K562 (cell line): Measurements from ENCODE around the gene TEX51. TPM values are rescaled to one million over a fixed set of nuclear protein-coding genes. Genes with fewer than 3 reads are reported as not detected.

Experiments used
- ATAC-seq: fragments of 200-7000 bp; cut with Tn5 transposase; 3 replicates; pipeline ENCODE4 v1.9.1; 2020; ENCODE audit warnings: moderate library complexity
- BruUV-seq: library from RNA; stranded (reverse); fragments of 400-500 nt; replicated peaks from 2 replicates; lab custom pipeline; 2021; lab: Mats Ljungman, UMichigan
- CTCF ChIA-PET: fragments of 300-600 bp; formaldehyde crosslinking; extraction: SDS; loops from one replicate; lab custom pipeline; 2021; ENCODE audit warnings: low intra/inter-chr PET ratio; lab: Yijun Ruan, JAX
- POLR2A ChIA-PET: fragments of 300-600, 350-650 bp; sonication (Branson Sonifier 250); formaldehyde crosslinking; extraction: SDS; loops from one replicate; lab custom pipeline; 2021; ENCODE audit warnings: antibody characterized with exemption, inconsistent platforms; lab: Yijun Ruan, JAX
- DNase-seq, 4 experiments: peaks; one replicate each; pipeline versions ENCODE4 v3.0.0 to v3.0.0-alpha.2; 2011 to 2018; ENCODE audit warnings: low spot score in 3 of 4, mixed read lengths in 3 of 4; ENCODE audit errors: extremely low read depth in 1 of 4
- FAIRE-seq: peaks from 2 replicates; lab custom pipeline; 2011; peaks lifted over from hg19 to GRCh38; lab: Jason Lieb, UNC
- H2AFZ ChIP-seq: 2 replicates; pipeline ENCODE4 v1.6.0; 2011; ENCODE audit warnings: low read depth, low read length, control low read depth, inconsistent platforms
- H3K27ac ChIP-seq: fragments of 200-600 bp; 3 replicates; pipeline ENCODE4 v1.8.0; 2011; ENCODE audit warnings: low read depth, mild to moderate bottlenecking, control low read depth, inconsistent platforms, low read length, moderate library complexity, mixed read lengths; ENCODE audit errors: extremely low read depth
- H3K27me3 ChIP-seq, 2 experiments: fragments of 300-600 bp in 1 of 2; 2 replicates in 1 of 2; 3 replicates in 1 of 2; pipeline versions ENCODE4 v1.6.0 to v1.8.0; 2011; ENCODE audit warnings: inconsistent platforms in 2 of 2, low read length in 2 of 2, mild to moderate bottlenecking in 1 of 2, mixed read lengths in 1 of 2, moderate library complexity in 1 of 2; ENCODE audit not compliant: control insufficient read depth in 2 of 2, insufficient read depth in 2 of 2
- H3K36me3 ChIP-seq: fragments of 300-600 bp; 3 replicates; pipeline ENCODE4 v1.8.0; 2011; ENCODE audit warnings: mild to moderate bottlenecking, low read length, inconsistent platforms; ENCODE audit not compliant: control insufficient read depth, insufficient read depth
- H3K4me1 ChIP-seq, 2 experiments: fragments of 200-600 bp in 1 of 2; replicated peaks in 1 of 2; 2 replicates in 1 of 2; 3 replicates in 1 of 2; pipeline versions ENCODE4 v1.5.1 to v1.8.0; 2011; ENCODE audit warnings: inconsistent platforms in 2 of 2, low read length in 2 of 2, mild to moderate bottlenecking in 1 of 2, mixed read lengths in 1 of 2, moderate library complexity in 1 of 2; ENCODE audit not compliant: control insufficient read depth in 2 of 2, insufficient read depth in 2 of 2
- H3K4me2 ChIP-seq: 2 replicates; pipeline ENCODE4 v1.6.1; 2011; ENCODE audit warnings: low read length, control low read depth, inconsistent platforms, mixed read lengths; ENCODE audit not compliant: insufficient read depth
- H3K4me3 ChIP-seq: fragments of 200-600 bp; sonication (generic), shearing (Covaris generic); 2 replicates; pipeline ENCODE4 v1.5.1; 2016; ENCODE audit warnings: control low read depth, inconsistent platforms
- H3K79me2 ChIP-seq: fragments of 200-600 bp; 3 replicates; pipeline ENCODE4 v1.8.0; 2011; ENCODE audit warnings: low read length, inconsistent platforms; ENCODE audit not compliant: control insufficient read depth, insufficient read depth
- H3K9ac ChIP-seq, 2 experiments: 2 replicates each; pipeline versions ENCODE4 v1.6.0 to v1.6.1; 2011; ENCODE audit warnings: low read depth in 2 of 2, low read length in 2 of 2, control low read depth in 1 of 2, inconsistent platforms in 1 of 2, mild to moderate bottlenecking in 1 of 2, mixed read lengths in 1 of 2; ENCODE audit not compliant: insufficient read depth in 1 of 2
- H3K9me1 ChIP-seq: one replicate; pipeline ENCODE4 v1.6.0; 2011; ENCODE audit warnings: inconsistent platforms, mild to moderate bottlenecking, low read length, moderate library complexity; ENCODE audit not compliant: control insufficient read depth, insufficient read depth
- H3K9me3 ChIP-seq: replicated peaks from 2 replicates; pipeline ENCODE4 v1.5.1; 2011; ENCODE audit warnings: low read depth, low read length, inconsistent platforms; ENCODE audit not compliant: control insufficient read depth, insufficient read depth
- H4K20me1 ChIP-seq: replicated peaks from 2 replicates; pipeline ENCODE4 v1.6.1; 2011; ENCODE audit warnings: low read length, inconsistent platforms, mixed read lengths; ENCODE audit not compliant: control insufficient read depth, insufficient read depth
- CCAR2 ChIP-seq: fragments of 200-400 bp; formaldehyde crosslinking; IDR thresholded peaks from 2 replicates; pipeline ENCODE4 v1.6.1; 2017; ENCODE audit warnings: mild to moderate bottlenecking, low read depth, low read length
- ILF3 ChIP-seq: fragments of 450-650 bp; IDR thresholded peaks from 2 replicates; pipeline ENCODE4 v1.6.1; 2018; ENCODE audit warnings: antibody characterized with exemption, mild to moderate bottlenecking, moderate library complexity, borderline replicate concordance
- JUN ChIP-seq, 2 experiments: sonication (generic) in 1 of 2; formaldehyde crosslinking in 1 of 2; IDR thresholded peaks; 2 replicates each; pipeline versions ENCODE4 v1.6.1 to v1.8.0; 2012 to 2022; ENCODE audit warnings: borderline replicate concordance in 2 of 2, mild to moderate bottlenecking in 2 of 2, improper control_type of control experiment in 1 of 2, low read depth in 1 of 2, low read length in 1 of 2, missing genetic modification reagents in 1 of 2
- NCOA1 ChIP-seq: fragments of 450-650 bp; IDR thresholded peaks from 2 replicates; pipeline ENCODE4 v1.6.1; 2016; ENCODE audit warnings: low read depth
- NCOA2 ChIP-seq, 2 experiments: fragments of 450-650 bp; IDR thresholded peaks; 2 replicates each; pipeline ENCODE4 v1.6.1; 2018; ENCODE audit warnings: mild to moderate bottlenecking in 2 of 2, moderate library complexity in 1 of 2; ENCODE audit not compliant: partially characterized antibody in 2 of 2
- PRMT5 ChIP-seq: sonication (generic); formaldehyde crosslinking; IDR thresholded peaks from 2 replicates; pipeline ENCODE4 v1.5.0; 2020; ENCODE audit warnings: missing genetic modification reagents
- RNF2 ChIP-seq: sonication (generic); IDR thresholded peaks from 2 replicates; pipeline ENCODE4 v1.6.1; 2016
- SMAD2 ChIP-seq: fragments of 150-350 bp; IDR thresholded peaks from 2 replicates; pipeline ENCODE4 v1.6.1; 2014; ENCODE audit warnings: low read depth, mild to moderate bottlenecking, low read length
- ZNF766 ChIP-seq: fragments of 200-800 bp; sonication (Bioruptor generic); conservative IDR thresholded peaks from 2 replicates; pipeline ENCODE4 v1.6.1; 2016; ENCODE audit warnings: missing genetic modification characterization, missing compliant biosample characterization
- ZSCAN32 ChIP-seq: fragments of 450-650 bp; formaldehyde crosslinking; IDR thresholded peaks from 2 replicates; pipeline ENCODE4 v1.4.0; 2020; ENCODE audit warnings: mild to moderate bottlenecking, moderate library complexity
- WGBS: fragments of 100-300 bp; shearing (Covaris generic); methylation state at CpG from one replicate; pipeline ENCODE4 v1.1.6; 2016; ENCODE audit warnings: low coverage, mixed read lengths; ENCODE audit not compliant: insufficient coverage; ENCODE audit errors: missing lambda C conversion rate; 5-methylcytosine and 5-hydroxymethylcytosine counted together
- in situ Hi-C: fragments of 300-500 bp; cut with MboI; formaldehyde crosslinking; loops from 4 replicates; pipeline ENCODE4 v1.15.0; 2018; ENCODE audit warnings: inconsistent platforms, mixed read lengths
- intact Hi-C: fragments of 100-400 bp; cut with micrococcal nuclease; formaldehyde crosslinking; loops from 2 replicates; pipeline ENCODE4 v1.14.2; 2022
- polyA plus RNA-seq, 8 experiments: library from polyadenylated mRNA; depleted of rRNA in 4 of 8; stranded (reverse) in 5 of 8; unstranded in 3 of 8; fragments of >200 nt; fragmentation: Nextera tagmentation in 2 of 8; fragmentation: Illumina TruSeq in 1 of 8; extraction: Ambion mirVana in 2 of 8; extraction: Trizol in 1 of 8; gene quantifications; 2 replicates each; pipeline versions ENCODE4 v1.2.1 to v1.2.3, GENCODE V29; 2011 to 2014; ENCODE audit warnings: inconsistent platforms in 1 of 8, missing spikeins in 1 of 8
- total RNA-seq, 7 experiments: library from RNA; depleted of rRNA in 6 of 7; stranded (reverse); fragments of >200 nt in 6 of 7; fragmentation: Illumina TruSeq in 2 of 7; extraction: Trizol in 2 of 7; gene quantifications; 2 replicates each; pipeline versions ENCODE4 v1.2.1 to v1.2.3, GENCODE V29; 2011 to 2021; ENCODE audit warnings: low replicate concordance in 1 of 7
- TF ChIP-seq, protein P1 (sequence below): fragments of 250-450 bp; sonication (Bioruptor Pico); IDR thresholded peaks from 2 replicates; pipeline ENCODE4 v1.5.0; 2020; ENCODE audit warnings: mild to moderate bottlenecking, borderline replicate concordance

TEX51 gene
- total and polyA plus RNA-seq, 9 of the 15 experiments (the other 6 are each of a cell fraction or from before 2014, with no cell fraction given), result not detected

GRCh38 chr2:126906781-126907180 lies 8.1 kb downstream of the TEX51 start:
- WGBS, result 0% methylated on average over 6 of the region's 6 CpGs
- Histone ChIP-seq H2AFZ (no peak overlapping the region), H3K4me1 (no peaks in the 10 kb centered on the region), H3K4me3 (no peak overlapping the region), H3K27me3 (peaks cover 7 to 30% of the 10 kb centered on the region in 2 experiments; a peak in 3 of 5 replicates), H3K4me2 (no peak overlapping the region), H3K79me2 (no peaks in the 10 kb centered on the region), H3K36me3 (no peaks in the 10 kb centered on the region), H3K9me1 (no peaks in the 10 kb centered on the region), H3K9ac (no peak overlapping the region), H3K27ac (no peak overlapping the region), H4K20me1 (no peaks in the 10 kb centered on the region), H3K9me3 (no peaks in the 10 kb centered on the region)
- BruUV-seq, result no TSS peak
- no peak for FAIRE-seq
- TF ChIP-seq ILF3, result no peak
- no peak for TF ChIP-seq CCAR2
- TF ChIP-seq, protein P1, sequence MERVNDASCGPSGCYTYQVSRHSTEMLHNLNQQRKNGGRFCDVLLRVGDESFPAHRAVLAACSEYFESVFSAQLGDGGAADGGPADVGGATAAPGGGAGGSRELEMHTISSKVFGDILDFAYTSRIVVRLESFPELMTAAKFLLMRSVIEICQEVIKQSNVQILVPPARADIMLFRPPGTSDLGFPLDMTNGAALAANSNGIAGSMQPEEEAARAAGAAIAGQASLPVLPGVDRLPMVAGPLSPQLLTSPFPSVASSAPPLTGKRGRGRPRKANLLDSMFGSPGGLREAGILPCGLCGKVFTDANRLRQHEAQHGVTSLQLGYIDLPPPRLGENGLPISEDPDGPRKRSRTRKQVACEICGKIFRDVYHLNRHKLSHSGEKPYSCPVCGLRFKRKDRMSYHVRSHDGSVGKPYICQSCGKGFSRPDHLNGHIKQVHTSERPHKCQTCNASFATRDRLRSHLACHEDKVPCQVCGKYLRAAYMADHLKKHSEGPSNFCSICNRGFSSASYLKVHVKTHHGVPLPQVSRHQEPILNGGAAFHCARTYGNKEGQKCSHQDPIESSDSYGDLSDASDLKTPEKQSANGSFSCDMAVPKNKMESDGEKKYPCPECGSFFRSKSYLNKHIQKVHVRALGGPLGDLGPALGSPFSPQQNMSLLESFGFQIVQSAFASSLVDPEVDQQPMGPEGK, result no peak
- TF ChIP-seq NCOA2 (IDR thresholded peaks at IDR 0.05; ENCODE audit: partially characterized antibody in 2 of 2), result no peak
- no peak for TF ChIP-seq ZNF766 (CRISPR knock-in tag)
- TF ChIP-seq JUN (IDR thresholded peaks at IDR 0.05; ENCODE audit: borderline replicate concordance, low read depth, low read length), result no peak
- no peak for TF ChIP-seq JUN (CRISPR knock-in tag; IDR thresholded peaks at IDR 0.05; ENCODE audit: borderline replicate concordance)
- TF ChIP-seq ZSCAN32, result no peak
- TF ChIP-seq SMAD2, result no peak
- TF ChIP-seq PRMT5 (CRISPR knock-in tag), result no peak
- TF ChIP-seq NCOA1, result no peak
- TF ChIP-seq RNF2, result no peak
- no peak for DNase-seq
- intact Hi-C loops, result no loop called here
- CTCF ChIA-PET, result no interaction called here
- POLR2A ChIA-PET, result interaction anchor here (0.5 kb wide), 1 partner anchor 15 kb away, joined by 3 read pairs; no protein-coding TSS in a partner anchor
- in situ Hi-C loops, result no loop called here
- no peak for ATAC-seq
